GM21717 (cell line): ENCODE measurements around the gene PSMG3.

Experiments used
- ATAC-seq: cut with Tn5 transposase; IDR thresholded peaks from one replicate; pipeline ENCODE4 v1.9.1; 2021; ENCODE audit warnings: mild to moderate bottlenecking, moderate library complexity; ENCODE audit not compliant: unreplicated experiment

Gene PSMG3

DNA sequence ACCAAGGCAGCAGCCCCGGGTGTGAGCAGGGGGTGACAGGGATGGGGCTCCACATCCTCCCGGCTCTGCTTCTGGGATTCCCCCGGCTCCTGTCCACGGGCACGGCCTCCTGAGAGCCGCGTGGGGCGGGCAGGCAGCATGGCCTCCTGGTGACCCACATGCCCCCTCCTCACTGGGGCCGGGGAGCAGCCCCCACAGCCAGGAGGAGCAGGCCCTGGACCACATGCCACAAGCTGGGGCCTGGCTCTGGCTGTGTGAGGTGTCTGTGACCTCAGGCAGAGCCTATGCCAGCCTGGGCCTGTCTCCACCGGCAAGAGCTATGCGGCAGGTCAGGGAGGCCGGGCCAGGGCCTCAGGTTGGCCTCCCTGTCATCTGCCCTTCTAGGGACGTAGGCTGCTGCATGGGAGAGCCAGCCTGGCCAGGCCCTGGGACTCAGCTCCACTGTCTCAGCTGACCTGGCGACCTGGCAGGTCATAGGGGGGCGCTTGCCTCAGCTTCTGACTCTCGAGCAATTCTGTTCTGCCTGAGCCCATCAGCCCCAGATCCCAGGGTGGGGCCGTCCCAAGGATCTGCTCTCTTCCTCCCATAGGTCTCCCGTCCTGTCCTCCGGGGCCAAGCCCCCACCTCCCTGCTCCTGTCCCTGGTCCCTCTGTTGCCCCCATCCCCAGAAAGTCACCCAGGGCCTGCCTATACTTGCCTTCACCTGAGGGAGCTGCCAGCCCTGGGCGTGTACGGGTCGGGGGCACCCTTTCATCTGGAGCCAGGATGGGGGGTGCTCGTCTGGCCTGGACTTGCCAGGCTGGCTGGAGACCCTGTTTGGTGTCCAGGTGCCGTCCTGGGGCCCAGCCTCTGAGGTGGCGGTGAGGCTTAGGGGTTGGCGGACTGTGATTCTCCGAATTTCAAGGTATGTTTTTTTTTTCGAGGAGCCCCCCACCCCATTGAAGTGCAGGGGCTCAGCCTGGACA is 9.9 kb downstream of the PSMG3 start:
- no peak for ATAC-seq

DNA sequence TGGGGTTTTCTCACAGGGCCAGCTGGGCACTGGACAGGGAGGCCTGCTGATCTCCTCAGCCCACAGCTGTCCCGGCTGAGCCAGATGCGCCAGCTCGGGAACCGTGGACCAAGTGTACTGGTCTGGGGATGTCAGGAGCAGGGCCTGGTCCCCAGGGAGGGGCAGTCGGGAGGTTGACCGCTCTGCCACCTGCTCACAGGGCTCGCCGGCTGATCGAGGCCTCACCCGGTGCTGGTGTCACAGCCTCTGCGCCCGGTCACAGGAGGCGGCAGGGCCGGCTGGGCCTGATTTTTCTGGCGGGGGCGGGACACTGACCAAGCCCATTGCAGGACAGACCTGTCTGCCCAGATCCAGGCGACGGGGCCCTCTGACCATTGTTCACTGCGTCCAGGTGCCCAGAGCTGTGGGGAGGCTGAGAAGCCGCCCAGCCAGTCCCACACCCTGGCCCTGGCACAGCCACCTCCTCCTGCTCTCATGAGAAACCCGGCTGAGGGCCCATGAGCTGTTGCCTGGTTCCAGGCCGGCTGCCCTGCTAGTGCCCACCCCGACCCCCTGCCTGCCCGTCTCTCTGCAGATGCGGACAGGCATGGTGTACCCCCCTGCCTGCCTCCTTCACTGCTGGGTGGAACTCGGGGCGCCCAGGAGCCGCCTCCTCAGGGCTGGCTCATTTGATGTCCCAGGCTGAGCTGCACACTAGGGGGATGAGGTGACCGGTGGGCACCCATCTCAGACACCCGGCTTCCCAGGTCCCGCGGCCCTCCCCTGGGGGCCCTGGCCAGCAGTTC is 10.8 kb downstream of the PSMG3 start:
- no peak for ATAC-seq

- no peak for ATAC-seq
Measured at GRCh38 chr7:1558181-1558811, 11.5 kb downstream of the PSMG3 start.

DNA sequence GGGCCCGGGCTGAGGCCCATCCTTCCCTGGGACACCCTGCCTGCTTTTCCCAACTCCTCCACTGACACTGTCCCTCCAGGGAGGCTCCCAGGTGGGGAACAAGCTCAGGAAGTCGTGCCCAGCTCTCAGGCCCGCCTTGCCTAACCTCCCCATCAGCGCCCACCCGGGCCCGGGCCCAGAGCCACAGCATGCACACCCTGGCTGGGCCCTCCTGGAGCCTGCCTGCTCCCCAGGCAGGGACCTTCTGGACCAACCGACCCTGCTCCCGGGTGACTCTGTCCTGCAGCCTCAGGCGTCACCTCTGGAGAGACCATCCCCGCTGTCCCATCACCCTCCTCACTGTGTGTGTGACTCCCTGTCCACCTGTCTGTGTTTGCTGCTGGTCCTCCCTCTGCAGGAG is 12.1 kb downstream of the PSMG3 start:
- ATAC-seq: no peak

DNA sequence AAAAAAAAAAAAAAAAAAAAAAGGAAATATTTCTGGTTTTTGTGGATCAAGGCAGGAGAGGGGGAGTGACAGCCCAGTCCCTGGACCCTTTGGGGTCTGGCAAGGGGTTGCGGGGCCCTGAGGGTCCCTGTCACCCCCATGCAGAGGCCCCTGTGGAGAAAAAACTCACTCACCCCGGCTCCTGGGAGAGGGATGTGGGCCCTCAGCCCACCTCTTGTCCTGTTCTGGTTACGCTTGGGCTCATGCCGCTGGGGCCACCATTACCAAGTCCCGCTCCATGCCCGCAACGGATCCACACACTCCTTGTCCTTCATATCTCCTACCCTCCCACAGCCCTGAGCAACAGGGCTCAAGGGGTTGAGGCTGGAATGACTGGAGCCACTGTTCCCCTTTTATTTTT is 12.8 kb downstream of the PSMG3 start:
- ATAC-seq: no peak

DNA sequence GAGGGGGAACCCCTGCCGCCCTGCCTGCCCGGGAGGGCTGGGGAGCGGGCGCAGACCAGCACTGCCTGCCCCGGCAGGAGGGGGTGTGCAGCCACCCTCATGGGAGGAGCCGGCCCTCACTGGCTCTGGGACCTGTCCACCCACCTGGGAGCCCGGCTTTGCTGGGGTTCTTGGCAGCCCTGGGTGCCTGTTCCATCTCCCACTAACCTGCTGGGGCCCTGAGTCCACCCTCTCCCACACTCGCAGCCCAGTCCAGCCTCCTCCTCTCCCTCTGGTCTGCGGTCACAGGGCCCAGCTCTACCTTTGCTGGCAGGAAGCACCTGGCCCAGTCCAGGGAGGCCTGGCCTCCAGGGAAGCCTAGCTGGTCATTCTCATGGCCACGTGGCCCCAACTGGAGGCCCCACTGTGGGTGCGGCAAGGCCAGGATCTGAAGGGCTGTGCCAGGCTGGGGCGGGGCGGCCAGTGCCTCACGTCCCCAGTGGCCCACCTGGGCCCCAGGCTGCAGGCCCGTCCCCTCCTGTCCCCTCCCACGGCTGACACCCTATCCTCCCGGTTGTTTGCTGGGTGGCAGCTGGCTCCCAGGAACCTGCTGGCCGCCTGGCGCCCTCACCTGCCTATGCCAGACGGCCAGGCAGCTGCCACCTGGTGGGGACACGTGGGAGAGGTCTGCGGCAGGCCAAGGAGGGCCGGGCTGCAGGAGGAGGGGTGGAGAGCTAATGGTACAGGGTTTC is 13.9 kb downstream of the PSMG3 start, which contains the start of gene TMEM184A:
TSS of gene TMEM184A (minus strand) at position 393 of the 731 bp plus-strand sequence. CDS start 721 bp downstream, outside the sequence.
- no peak for ATAC-seq

DNA sequence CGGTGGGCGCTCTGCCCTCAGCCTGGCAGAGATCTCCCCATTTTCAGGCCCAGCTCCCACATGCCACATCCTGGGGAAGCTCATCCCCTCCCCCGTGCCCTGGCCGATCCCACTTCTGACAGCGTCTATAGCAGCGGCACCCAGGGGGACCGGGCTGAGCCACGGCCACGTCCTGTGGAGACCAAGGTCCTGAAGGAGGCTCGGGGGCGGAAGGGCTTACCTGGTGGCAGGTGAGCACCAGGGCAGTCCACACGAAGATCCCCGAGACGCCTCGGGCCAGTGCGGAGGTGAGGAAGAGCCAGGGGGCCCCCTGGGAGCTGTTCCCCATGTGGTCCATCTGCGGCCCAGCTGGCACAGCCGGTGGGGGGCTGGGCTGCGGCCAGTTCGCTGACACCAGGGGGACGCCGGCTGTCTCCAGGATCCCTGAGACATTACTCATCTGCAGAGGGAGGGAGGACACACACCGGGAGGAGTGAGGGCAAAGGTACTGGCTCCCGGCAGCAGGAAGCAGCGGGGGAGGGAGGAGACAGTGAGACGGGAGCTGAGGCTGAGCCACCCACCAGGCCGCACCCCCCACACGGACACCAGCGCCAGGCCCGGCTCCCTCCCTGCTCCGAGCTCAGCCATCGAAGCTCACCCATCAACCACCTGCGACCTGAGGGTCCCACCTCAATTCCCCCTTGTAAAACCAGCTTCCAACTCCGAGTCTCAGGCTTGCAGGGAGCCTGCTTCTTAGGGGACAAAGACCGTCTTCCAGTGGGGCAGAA is 14.6 kb downstream of the PSMG3 start:
- no peak for ATAC-seq

- no peak for ATAC-seq
Measured at GRCh38 chr7:1554333-1555045, 15.3 kb downstream of the PSMG3 start.

GRCh38 chr7:1553512-1554210 is 16.2 kb downstream of the PSMG3 start:
- ATAC-seq: no peak

DNA sequence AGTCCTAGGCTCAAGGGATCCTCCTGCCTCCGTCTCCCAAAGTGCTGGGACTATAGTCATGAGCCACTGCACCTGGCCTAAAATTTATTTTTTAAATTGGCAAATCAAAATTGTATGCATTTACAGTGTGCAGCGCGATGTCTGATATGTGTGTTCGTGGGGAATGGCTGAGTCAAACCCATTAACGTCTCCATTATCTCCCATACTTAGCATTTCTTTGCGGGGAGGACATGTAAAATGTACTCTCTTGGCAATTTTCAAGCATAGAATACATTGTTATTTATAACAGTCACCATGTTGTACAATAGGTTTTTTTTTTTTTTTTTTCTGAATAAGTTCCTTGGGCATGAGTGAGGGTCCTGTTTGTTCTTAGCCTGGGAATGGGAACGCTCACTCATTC is 17.6 kb downstream of the PSMG3 start:
- no peak for ATAC-seq

GRCh38 chr7:1550846-1551155 is 19.0 kb downstream of the PSMG3 start:
- no peak for ATAC-seq

DNA sequence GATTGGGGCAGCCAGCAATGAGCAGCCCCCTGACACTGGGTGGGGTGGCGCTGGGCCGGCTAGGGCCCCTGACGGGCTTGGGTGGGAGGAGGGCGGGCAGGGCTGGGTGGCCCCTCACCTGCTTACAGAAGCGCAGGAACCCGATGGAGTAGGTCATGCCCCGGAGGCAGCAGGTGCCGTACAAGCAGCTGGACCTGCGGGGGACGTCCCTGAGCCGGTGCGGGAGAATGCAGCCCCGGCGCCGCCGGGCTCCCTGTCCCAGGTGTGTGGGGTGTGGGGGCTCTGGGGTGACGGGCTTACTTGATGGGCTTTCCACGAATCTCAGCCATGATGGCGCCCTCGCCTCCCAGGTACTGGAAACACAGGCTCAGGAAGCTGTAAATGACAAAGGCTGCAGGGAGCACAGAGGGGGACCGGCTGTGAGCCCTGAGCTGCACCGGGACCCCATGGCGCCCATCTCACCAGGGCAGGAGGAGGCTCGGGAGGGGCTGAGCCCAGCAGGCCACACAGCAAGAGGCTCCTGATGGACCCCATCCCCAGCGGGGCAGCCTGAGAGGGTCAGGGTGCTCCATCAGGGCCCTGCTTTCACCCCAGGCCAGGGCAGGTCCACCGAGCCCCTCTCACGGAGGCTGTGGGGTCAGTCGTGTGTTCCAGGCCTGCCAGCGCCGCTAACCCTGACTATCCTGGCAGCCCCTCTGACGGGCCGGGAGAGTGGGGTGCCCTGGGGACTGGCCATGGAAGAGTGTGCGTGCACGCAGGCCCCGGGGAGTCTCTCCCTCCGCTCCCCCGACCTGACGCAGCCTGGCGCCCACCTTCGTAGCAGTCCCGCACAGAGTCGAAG is 19.6 kb downstream of the PSMG3 start:
- no peak for ATAC-seq

DNA sequence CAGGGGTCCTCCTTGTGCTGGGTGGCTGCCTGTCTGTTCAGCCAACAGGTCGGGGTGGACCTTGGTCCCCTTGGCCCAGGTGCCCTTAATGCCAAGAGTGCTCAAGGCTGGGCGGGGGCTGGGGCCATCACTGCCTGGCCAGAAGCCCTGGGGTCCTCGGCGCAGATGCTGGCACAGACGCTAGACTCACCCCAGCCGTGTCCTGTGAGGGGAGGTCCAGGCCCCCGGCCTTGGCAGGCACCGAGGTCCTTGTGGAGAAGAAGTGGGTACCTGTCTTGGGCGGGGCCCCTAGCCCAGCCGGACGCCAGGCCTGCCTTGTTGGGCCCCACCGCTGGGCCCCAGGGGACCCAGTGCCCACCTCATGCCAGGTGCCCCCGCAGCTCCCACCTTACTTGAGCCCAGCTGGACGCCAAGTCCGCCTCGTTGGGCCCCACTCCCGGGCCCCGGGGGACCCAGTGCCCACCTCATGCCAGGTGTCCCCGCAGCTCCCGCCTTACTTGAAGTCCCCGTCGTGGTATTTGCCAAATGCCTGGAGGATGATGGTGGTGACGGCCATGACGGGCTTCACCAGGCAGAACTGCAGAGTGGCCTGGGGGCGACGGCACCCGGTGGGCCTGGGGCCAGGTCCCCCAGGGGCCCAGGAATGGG is 20.4 kb downstream of the PSMG3 start:
- ATAC-seq: no peak

DNA sequence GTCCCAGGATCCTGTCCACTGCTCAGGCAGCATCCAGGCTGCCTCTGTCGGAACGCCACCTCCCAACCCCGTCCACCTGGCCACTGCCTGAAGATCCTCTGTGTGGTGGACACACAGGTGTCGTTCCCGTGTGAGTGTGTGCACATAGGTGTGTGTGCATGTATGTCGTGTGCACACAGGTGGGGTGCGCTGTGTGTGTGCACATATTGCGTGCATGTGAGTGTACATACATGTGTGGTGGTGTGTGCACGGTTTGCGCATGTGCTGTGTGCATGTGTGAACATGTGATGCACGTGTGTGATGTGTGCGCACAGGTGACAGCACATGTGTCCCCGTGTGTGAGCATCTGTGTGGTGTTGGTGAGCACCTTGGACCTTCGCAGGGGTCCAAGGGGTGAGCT is 20.9 kb downstream of the PSMG3 start:
- no peak for ATAC-seq

GRCh38 chr7:1548438-1548831 is 21.4 kb downstream of the PSMG3 start:
- ATAC-seq: no peak

- no peak for ATAC-seq
Measured at GRCh38 chr7:1547777-1548437, 21.9 kb downstream of the PSMG3 start.
